ENCODE results near the gene NRG3.

Gene NRG3

GRCh38 chr10:82091413-82091812 lies 216.4 kb downstream of the NRG3 start:
- no peak for DNase-seq (ENCODE audit: low read depth)

- DNase-seq (ENCODE audit: low read depth), result no peak
Observed at GRCh38 chr10:82092111-82092510, 217.1 kb downstream of the NRG3 start.

- DNase-seq (ENCODE audit: low read depth), result no peak
Observed at GRCh38 chr10:82124713-82125112, 249.7 kb downstream of the NRG3 start.

GRCh38 chr10:82128527-82128926 lies 253.5 kb downstream of the NRG3 start:
- DNase-seq (ENCODE audit: low read depth), result no peak

- no peak for DNase-seq (ENCODE audit: low read depth)
Observed at GRCh38 chr10:82136103-82136502, 261.1 kb downstream of the NRG3 start.

- DNase-seq (ENCODE audit: low read depth), result no peak
Observed at GRCh38 chr10:82144153-82144552, 269.2 kb downstream of the NRG3 start.

GRCh38 chr10:82148764-82149163 lies 273.8 kb downstream of the NRG3 start:
- DNase-seq (ENCODE audit: low read depth), result no peak

GRCh38 chr10:82149674-82150073 lies 274.7 kb downstream of the NRG3 start:
- DNase-seq (ENCODE audit: low read depth), result no peak

- DNase-seq (ENCODE audit: low read depth), result no peak
Observed at GRCh38 chr10:82150123-82150900, 275.3 kb downstream of the NRG3 start.

GRCh38 chr10:82160307-82160706 lies 285.3 kb downstream of the NRG3 start:
- DNase-seq (ENCODE audit: low read depth), result no peak

- no peak for DNase-seq (ENCODE audit: low read depth)
Observed at GRCh38 chr10:82161264-82161663, 286.3 kb downstream of the NRG3 start.

GRCh38 chr10:82162549-82163195 lies 287.7 kb downstream of the NRG3 start:
- no peak for DNase-seq (ENCODE audit: low read depth)

GRCh38 chr10:82171899-82172298 lies 296.9 kb downstream of the NRG3 start:
- DNase-seq (ENCODE audit: low read depth), result no peak

GRCh38 chr10:82176587-82176986 lies 301.6 kb downstream of the NRG3 start:
- DNase-seq (ENCODE audit: low read depth), result no peak

GRCh38 chr10:82190432-82191260 lies 315.7 kb downstream of the NRG3 start:
- DNase-seq (ENCODE audit: low read depth), result no peak

- no peak for DNase-seq (ENCODE audit: low read depth)
Observed at GRCh38 chr10:82191653-82192052, 316.7 kb downstream of the NRG3 start.

GRCh38 chr10:82192665-82193064 lies 317.7 kb downstream of the NRG3 start:
- DNase-seq (ENCODE audit: low read depth), result no peak

GRCh38 chr10:82194419-82194818 lies 319.4 kb downstream of the NRG3 start:
- no peak for DNase-seq (ENCODE audit: low read depth)

GRCh38 chr10:82206831-82207230 lies 331.8 kb downstream of the NRG3 start:
- no peak for DNase-seq (ENCODE audit: low read depth)

- DNase-seq (ENCODE audit: low read depth), result no peak
Observed at GRCh38 chr10:82208726-82209125, 333.7 kb downstream of the NRG3 start.

GRCh38 chr10:82210331-82210730 lies 335.3 kb downstream of the NRG3 start:
- no peak for DNase-seq (ENCODE audit: low read depth)

GRCh38 chr10:82211346-82211745 lies 336.4 kb downstream of the NRG3 start:
- no peak for DNase-seq (ENCODE audit: low read depth)

- DNase-seq (ENCODE audit: low read depth), result no peak
Observed at GRCh38 chr10:82212753-82213152, 337.8 kb downstream of the NRG3 start.
